ENCODE measurements around the gene EPHB2.

- TF ChIP-seq POLR2A (IDR thresholded peaks at IDR 0.05), result no peak
- TF ChIP-seq CTCF (IDR thresholded peaks at IDR 0.05), result no peak
- TF ChIP-seq EP300 (IDR thresholded peaks at IDR 0.05), result no peak
These were observed 84.7 kb downstream of the EPHB2 start for GRCh38 chr1:22795366-22795714.
